Osteocyte (in vitro differentiated cells): ENCODE results near the gene BLID. TPM values are rescaled to one million over a fixed set of nuclear protein-coding genes. Genes with fewer than 3 reads are reported as not detected.

Experiments
- DNase-seq: peaks from one replicate; pipeline ENCODE4 v3.0.0; 2021; ENCODE audit warnings: mixed read lengths; ENCODE audit not compliant: unreplicated experiment; ENCODE audit errors: extremely low spot score
- H3K27ac Mint-ChIP-seq: one replicate; pipeline ENCODE4 v1.8.0; 2021; ENCODE audit warnings: mild to moderate bottlenecking, mixed read lengths; ENCODE audit not compliant: unreplicated experiment
- H3K27me3 Mint-ChIP-seq: one replicate; pipeline ENCODE4 v1.8.0; 2021; ENCODE audit warnings: mixed read lengths; ENCODE audit not compliant: unreplicated experiment
- H3K36me3 Mint-ChIP-seq: one replicate; pipeline ENCODE4 v1.8.0; 2021; ENCODE audit warnings: mixed read lengths; ENCODE audit not compliant: unreplicated experiment
- H3K4me1 Mint-ChIP-seq: one replicate; pipeline ENCODE4 v1.8.0; 2021; ENCODE audit warnings: mixed read lengths; ENCODE audit not compliant: unreplicated experiment
- H3K4me3 Mint-ChIP-seq: one replicate; pipeline ENCODE4 v1.8.0; 2021; ENCODE audit warnings: mild to moderate bottlenecking, moderate library complexity, mixed read lengths; ENCODE audit not compliant: unreplicated experiment
- H3K9me3 Mint-ChIP-seq: one replicate; pipeline ENCODE4 v1.8.0; 2021; ENCODE audit warnings: mixed read lengths; ENCODE audit not compliant: unreplicated experiment
- CTCF ChIP-seq: fragments of 200-600 bp; sonication (generic); IDR thresholded peaks from 2 replicates; pipeline ENCODE4 v1.5.0; 2021; ENCODE audit warnings: antibody characterized with exemption, mild to moderate bottlenecking, moderate library complexity
- total RNA-seq: library from RNA; stranded (reverse); gene quantifications from 2 replicates; pipeline ENCODE4 v1.2.1, GENCODE V29; 2021

The BLID gene
- total RNA-seq, 1 donor from 2014 or later = 1.4 TPM

GRCh38 chr11:122120096-122120495, 4.1 kb upstream of the BLID start:
- Mint-ChIP-seq H3K4me1 (peaks cover 13% of the 10 kb centered on the region), H3K4me3 (no peak overlapping the region), H3K27me3 (no peaks in the 10 kb centered on the region), H3K27ac (no peak overlapping the region), H3K9me3 (peaks cover 13% of the 10 kb centered on the region), H3K36me3 (peaks cover 15% of the 10 kb centered on the region)
- TF ChIP-seq CTCF = no peak
- no peak for DNase-seq

DNA sequence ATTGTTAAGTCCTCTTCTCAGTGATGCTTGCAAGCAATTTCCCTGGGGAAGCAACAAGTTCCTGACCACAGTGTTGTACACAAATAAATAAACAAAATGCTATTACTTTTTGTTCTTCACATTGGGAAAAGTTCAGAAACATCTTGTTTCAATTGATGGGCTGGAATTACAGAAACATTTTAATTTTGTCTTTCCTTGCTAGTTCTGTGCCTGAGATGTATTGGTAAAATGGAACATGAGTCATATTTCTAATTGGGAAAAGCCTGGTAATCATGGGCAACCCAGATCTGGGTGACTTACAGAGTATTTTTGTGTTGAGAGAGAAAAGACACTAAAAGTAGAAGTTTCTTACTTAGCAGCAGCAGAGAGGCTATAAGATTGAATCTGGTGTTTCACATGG, 576 bp upstream of the BLID start:
- Mint-ChIP-seq H3K9me3 (peaks cover 10% of the 10 kb centered on the region), H3K27me3 (no peaks in the 10 kb centered on the region), H3K27ac (peak overlapping the region; percentile 15), H3K4me1 (peaks cover 41% of the 10 kb centered on the region), H3K4me3 (no peak overlapping the region), H3K36me3 (peaks cover 12% of the 10 kb centered on the region)
- no peak for TF ChIP-seq CTCF
- DNase-seq = no peak

- Mint-ChIP-seq H3K4me1 (peaks cover 43% of the 10 kb centered on the region), H3K9me3 (no peaks in the 10 kb centered on the region), H3K36me3 (peaks cover 1% of the 10 kb centered on the region), H3K27ac (peak overlapping the region; percentile 76), H3K4me3 (no peak overlapping the region), H3K27me3 (no peaks in the 10 kb centered on the region)
- DNase-seq = no peak
- TF ChIP-seq CTCF = no peak
Observed at GRCh38 chr11:122114976-122115375, 1.0 kb downstream of the BLID start.

GRCh38 chr11:122113836-122114825, 1.9 kb downstream of the BLID start:
- H3K4me1 Mint-ChIP-seq = peaks cover 43% of the 10 kb centered on the region
- peaks cover 1% of the 10 kb centered on the region for H3K36me3 Mint-ChIP-seq
- no peak for DNase-seq
- H3K27me3 Mint-ChIP-seq = no peaks in the 10 kb centered on the region
- peak overlapping the region; percentile 76 for H3K27ac Mint-ChIP-seq
- H3K4me3 Mint-ChIP-seq = no peak overlapping the region
- no peak for TF ChIP-seq CTCF
- no peaks in the 10 kb centered on the region for H3K9me3 Mint-ChIP-seq
